Thyroid gland (tissue), 4 donors: ENCODE data around the gene KIR3DL2. TPM values are rescaled to one million over a fixed set of nuclear protein-coding genes. Genes with fewer than 3 reads are reported as not detected.

Experiments used
- DNase-seq, 2 donors: peaks; one replicate each; pipeline ENCODE4 v3.0.0-alpha.2; 2019
- H3K27ac ChIP-seq, 3 donors: fragments of 200-600 bp; sonication (generic); 1 replicate in 2 of 3; 2 replicates in 1 of 3; pipeline ENCODE4 v1.5.1; 2016 to 2019; ENCODE audit warnings: mild to moderate bottlenecking in 1 of 3, moderate library complexity in 1 of 3
- H3K27me3 ChIP-seq: fragments of 200-600 bp; sonication (generic); one replicate; pipeline ENCODE4 v1.5.1; 2019
- H3K36me3 ChIP-seq, 2 donors: fragments of 200-600 bp; sonication (generic); one replicate each; pipeline ENCODE4 v1.5.1; 2016 to 2019
- H3K4me1 ChIP-seq, 2 donors: fragments of 200-600 bp; sonication (generic); one replicate each; pipeline ENCODE4 v1.5.1; 2017 to 2019
- H3K4me3 ChIP-seq, 3 donors: fragments of 200-600 bp; sonication (generic); replicated peaks in 1 of 3; 1 replicate in 2 of 3; 2 replicates in 1 of 3; pipeline ENCODE4 v1.5.1; 2016; ENCODE audit warnings: mild to moderate bottlenecking in 1 of 3
- H3K9me3 ChIP-seq: fragments of 200-600 bp; sonication (generic); one replicate; pipeline ENCODE4 v1.5.1; 2017
- POLR2A ChIP-seq, 2 donors: fragments of 450-650 bp; IDR thresholded peaks; one replicate each; pipeline ENCODE4 v1.6.1; 2017; ENCODE audit warnings: antibody characterized with exemption in 2 of 2, mild to moderate bottlenecking in 2 of 2, moderate library complexity in 1 of 2
- WGBS, 2 donors: methylation state at CpG; one replicate each; pipeline ENCODE4 v1.1.5; 2017; 5-methylcytosine and 5-hydroxymethylcytosine counted together
- intact Hi-C: fragments of 100-400 bp; cut with DNase I; formaldehyde crosslinking; loops from one replicate; pipeline ENCODE4 v1.15.1; 2023
- total RNA-seq, 4 donors: library from RNA; depleted of rRNA; stranded (reverse); fragments of >200 nt; gene quantifications; one replicate each; pipeline ENCODE4 v1.2.3, GENCODE V29; 2016
- TF ChIP-seq, protein P1 (sequence below), 6 experiments: fragments of 200-600 bp in 3 of 6; fragments of 450-650 bp in 3 of 6; sonication (generic) in 3 of 6; IDR thresholded peaks; one replicate each; pipeline ENCODE4 v1.5.1; 2016 to 2019; ENCODE audit warnings: antibody characterized with exemption in 6 of 6, mild to moderate bottlenecking in 2 of 6, inconsistent platforms in 1 of 6, moderate library complexity in 1 of 6

KIR3DL2 gene
- total RNA-seq, 4 donors from 2014 or later, result not detected

DNA sequence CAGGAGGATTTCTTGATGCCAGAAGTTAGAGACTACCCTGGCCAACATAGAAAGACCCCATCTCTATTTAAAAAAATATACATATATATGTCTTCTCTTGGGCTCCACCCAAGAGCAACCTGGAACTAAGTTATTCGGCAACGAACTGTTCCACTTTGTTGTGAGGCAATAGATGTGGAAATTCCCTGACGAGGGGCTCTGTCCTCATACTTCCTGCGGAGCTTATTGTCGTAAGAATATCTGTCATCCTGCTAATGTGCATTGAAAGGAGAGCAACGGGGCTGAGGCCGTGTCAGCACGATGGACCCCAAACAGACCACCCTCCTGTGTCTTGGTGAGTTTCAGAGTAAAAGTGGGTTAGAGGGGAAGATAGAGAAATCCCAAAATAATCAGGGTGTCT, 23.7 kb downstream of the KIR3DL2 start, which contains the start of gene FCAR:
FCAR (plus strand) TSS at position 246 of the 400 bp plus-strand sequence; CDS start at position 301, 55 bp downstream.
- H3K9me3 ChIP-seq, result no peaks in the 10 kb centered on the region
- WGBS, 2 donors, result 74 to 81% methylated on average over 8 of the region's 8 CpGs
- no peak within 1 kb of the TSS for H3K4me3 ChIP-seq
- H3K4me1 ChIP-seq, result no peaks in the 10 kb centered on the region
- intact Hi-C loops, result no loop called here
- no peaks in the 10 kb centered on the region for H3K36me3 ChIP-seq
- H3K27me3 ChIP-seq, result no peaks in the 10 kb centered on the region
- no peak for DNase-seq
- TF ChIP-seq, protein P1, sequence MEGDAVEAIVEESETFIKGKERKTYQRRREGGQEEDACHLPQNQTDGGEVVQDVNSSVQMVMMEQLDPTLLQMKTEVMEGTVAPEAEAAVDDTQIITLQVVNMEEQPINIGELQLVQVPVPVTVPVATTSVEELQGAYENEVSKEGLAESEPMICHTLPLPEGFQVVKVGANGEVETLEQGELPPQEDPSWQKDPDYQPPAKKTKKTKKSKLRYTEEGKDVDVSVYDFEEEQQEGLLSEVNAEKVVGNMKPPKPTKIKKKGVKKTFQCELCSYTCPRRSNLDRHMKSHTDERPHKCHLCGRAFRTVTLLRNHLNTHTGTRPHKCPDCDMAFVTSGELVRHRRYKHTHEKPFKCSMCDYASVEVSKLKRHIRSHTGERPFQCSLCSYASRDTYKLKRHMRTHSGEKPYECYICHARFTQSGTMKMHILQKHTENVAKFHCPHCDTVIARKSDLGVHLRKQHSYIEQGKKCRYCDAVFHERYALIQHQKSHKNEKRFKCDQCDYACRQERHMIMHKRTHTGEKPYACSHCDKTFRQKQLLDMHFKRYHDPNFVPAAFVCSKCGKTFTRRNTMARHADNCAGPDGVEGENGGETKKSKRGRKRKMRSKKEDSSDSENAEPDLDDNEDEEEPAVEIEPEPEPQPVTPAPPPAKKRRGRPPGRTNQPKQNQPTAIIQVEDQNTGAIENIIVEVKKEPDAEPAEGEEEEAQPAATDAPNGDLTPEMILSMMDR (IDR thresholded peaks at IDR 0.05), result no peak
- TF ChIP-seq POLR2A (IDR thresholded peaks at IDR 0.05), result no peak
- H3K27ac ChIP-seq, result no peak within 1 kb of the TSS

DNA sequence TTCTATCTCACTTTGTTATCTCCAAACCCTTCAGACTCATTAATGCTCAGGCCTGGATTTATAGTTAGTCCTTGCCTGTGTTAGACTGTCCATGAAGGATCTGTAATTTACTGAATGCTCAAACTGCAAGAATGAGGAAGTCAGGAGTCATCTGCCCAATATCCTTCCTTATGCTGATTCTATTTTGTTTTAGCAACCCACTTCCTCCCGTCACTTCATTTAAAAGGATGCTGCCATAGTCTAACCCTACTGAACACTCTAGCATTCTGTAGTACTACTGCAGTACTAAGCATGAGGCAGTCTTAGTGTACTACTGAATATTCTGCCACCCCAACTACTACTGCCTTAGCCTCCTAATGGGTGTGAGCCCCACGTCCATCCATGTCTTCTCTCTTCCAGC, 25.3 kb downstream of the KIR3DL2 start:
- H3K9me3 ChIP-seq, result no peaks in the 10 kb centered on the region
- H3K4me3 ChIP-seq, result no peak overlapping the region
- H3K27me3 ChIP-seq, result no peaks in the 10 kb centered on the region
- intact Hi-C loops, result no loop called here
- WGBS, 2 donors, result 64 to 66% methylated on average over 2 of the region's 2 CpGs
- DNase-seq, result no peak
- TF ChIP-seq, protein P1 (IDR thresholded peaks at IDR 0.05), result no peak
- no peak for TF ChIP-seq POLR2A (IDR thresholded peaks at IDR 0.05)
- no peak overlapping the region for H3K27ac ChIP-seq
- no peaks in the 10 kb centered on the region for H3K36me3 ChIP-seq
- H3K4me1 ChIP-seq, result no peaks in the 10 kb centered on the region

DNA sequence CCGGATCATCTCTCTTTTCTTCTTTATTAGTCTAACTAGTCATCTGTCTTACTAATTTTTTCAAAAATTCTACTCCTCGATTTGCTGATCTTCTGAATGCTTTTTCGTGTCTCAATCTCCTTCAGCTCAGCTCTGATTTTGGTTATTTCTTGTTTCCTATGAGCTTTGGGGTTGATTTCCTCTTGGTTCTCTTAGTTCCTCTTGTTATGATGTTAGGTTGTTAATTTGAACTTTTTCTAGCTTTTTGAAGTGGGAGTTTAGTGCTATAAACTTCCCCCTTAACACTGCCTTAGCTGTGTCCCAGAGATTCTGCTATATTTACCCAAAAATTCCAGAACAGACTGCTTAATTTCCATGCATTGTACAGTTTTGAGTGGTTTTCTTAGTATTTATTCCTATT, 27.2 kb downstream of the KIR3DL2 start:
- WGBS, 2 donors, result 73 to 79% methylated on average over 3 of the region's 3 CpGs
- Histone ChIP-seq H3K36me3 (no peaks in the 10 kb centered on the region), H3K4me1 (no peaks in the 10 kb centered on the region), H3K27me3 (no peaks in the 10 kb centered on the region), H3K9me3 (no peaks in the 10 kb centered on the region), H3K4me3 (no peak overlapping the region), H3K27ac (no peak overlapping the region)
- TF ChIP-seq, protein P1 (IDR thresholded peaks at IDR 0.05), result no peak
- TF ChIP-seq POLR2A (IDR thresholded peaks at IDR 0.05), result no peak
- no peak for DNase-seq
- intact Hi-C loops, result no loop called here

DNA sequence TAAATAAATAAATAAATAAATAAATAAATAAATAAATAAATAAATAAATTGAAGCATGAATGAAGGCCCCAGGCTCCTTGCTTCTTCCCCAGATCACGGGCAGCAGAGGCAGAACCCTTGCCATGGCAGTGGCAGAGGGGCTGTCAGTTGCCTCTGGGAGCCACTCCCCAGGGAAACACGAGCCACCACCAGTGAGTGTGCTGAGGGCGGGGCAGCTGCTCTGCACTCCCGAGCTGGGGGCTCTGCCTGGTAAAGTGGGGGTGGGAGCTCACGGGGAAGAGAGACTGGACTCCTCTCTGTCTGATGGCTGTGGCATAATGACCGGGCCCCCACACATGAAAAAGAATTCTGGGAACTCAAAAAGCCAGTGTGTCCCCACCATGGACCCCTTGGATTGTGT, 31.6 kb downstream of the KIR3DL2 start:
- no peak for DNase-seq
- no peaks in the 10 kb centered on the region for H3K36me3 ChIP-seq
- WGBS, 2 donors, result 57 to 73% methylated on average over 6 of the region's 6 CpGs
- no peaks in the 10 kb centered on the region for H3K27me3 ChIP-seq
- no peak overlapping the region for H3K4me3 ChIP-seq
- H3K9me3 ChIP-seq, result no peaks in the 10 kb centered on the region
- no peak overlapping the region for H3K27ac ChIP-seq
- TF ChIP-seq, protein P1 (IDR thresholded peaks at IDR 0.05), result no peak
- TF ChIP-seq POLR2A (IDR thresholded peaks at IDR 0.05), result no peak
- H3K4me1 ChIP-seq, result no peaks in the 10 kb centered on the region
- intact Hi-C loops, result no loop called here

DNA sequence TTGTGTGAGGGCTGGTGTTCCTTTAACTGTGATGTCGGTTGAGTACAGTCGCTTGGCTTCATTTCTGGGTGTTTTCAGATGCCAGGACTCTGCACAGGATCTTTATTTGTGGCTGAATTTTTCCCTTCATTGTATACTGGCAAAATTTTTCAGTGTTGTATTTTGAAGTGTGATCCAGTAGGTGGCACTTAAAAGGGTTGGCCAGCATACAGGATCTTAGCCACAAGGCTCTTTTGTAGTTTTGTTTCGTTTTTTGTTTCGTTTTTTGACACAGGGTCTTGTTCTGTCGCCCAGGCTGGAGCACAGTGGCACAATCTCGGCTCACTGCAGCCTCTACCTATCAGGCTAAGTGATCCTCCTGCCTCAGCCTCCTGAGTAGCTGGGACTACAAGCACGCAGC, 32.5 kb downstream of the KIR3DL2 start:
- intact Hi-C loops, result no loop called here
- Histone ChIP-seq H3K27ac (no peak overlapping the region), H3K27me3 (no peaks in the 10 kb centered on the region), H3K9me3 (no peaks in the 10 kb centered on the region), H3K4me3 (no peak overlapping the region), H3K36me3 (no peaks in the 10 kb centered on the region), H3K4me1 (no peaks in the 10 kb centered on the region)
- 72 to 73% methylated on average over 7 of the region's 7 CpGs for WGBS, 2 donors
- TF ChIP-seq, protein P1 (IDR thresholded peaks at IDR 0.05), result no peak
- no peak for TF ChIP-seq POLR2A (IDR thresholded peaks at IDR 0.05)
- DNase-seq, result no peak
